Activated naive CD8-positive, alpha-beta T cell treated with anti-CD3 and anti-CD28 coated beads, Interleukin-2, amount 50 U/mL, for 24 hours (primary cell): ENCODE data around the gene OTUB2.

ENCODE experiments used
- ATAC-seq: fragments of 150-1000 bp; cut with Tn5 transposase; one replicate; pipeline ENCODE4 v1.10.0; 2021
- DNase-seq: peaks from one replicate; pipeline ENCODE4 v3.0.0; 2021
- H3K27ac Mint-ChIP-seq: one replicate; pipeline ENCODE4 v1.8.0; 2021; ENCODE audit warnings: mild to moderate bottlenecking, mixed read lengths
- H3K27me3 Mint-ChIP-seq: one replicate; pipeline ENCODE4 v1.8.0; 2021; ENCODE audit warnings: mixed read lengths
- H3K36me3 Mint-ChIP-seq: one replicate; pipeline ENCODE4 v1.8.0; 2021; ENCODE audit warnings: low read depth, mixed read lengths
- H3K4me1 Mint-ChIP-seq: one replicate; pipeline ENCODE4 v1.8.0; 2021; ENCODE audit warnings: mixed read lengths
- H3K4me3 Mint-ChIP-seq: one replicate; pipeline ENCODE4 v1.8.0; 2021; ENCODE audit warnings: mild to moderate bottlenecking, moderate library complexity, mixed read lengths
- H3K9me3 Mint-ChIP-seq: one replicate; pipeline ENCODE4 v1.8.0; 2021; ENCODE audit warnings: mixed read lengths

OTUB2 gene

GRCh38 chr14:94001501-94002396 lies 24.4 kb upstream of the OTUB2 start:
- Mint-ChIP-seq H3K9me3 (no peaks in the 10 kb centered on the region), H3K27ac (peak overlapping the region; percentile 47), H3K36me3 (no peaks in the 10 kb centered on the region), H3K4me1 (peaks cover 30% of the 10 kb centered on the region), H3K4me3 (no peak overlapping the region), H3K27me3 (peaks cover 15% of the 10 kb centered on the region)
- ATAC-seq (peak; percentile 65), DNase-seq (peak; percentile 66)

- H3K27me3 Mint-ChIP-seq: peaks cover 12% of the 10 kb centered on the region
- no peak for ATAC-seq
- DNase-seq: no peak
- peaks cover 19% of the 10 kb centered on the region for H3K4me1 Mint-ChIP-seq
- H3K27ac Mint-ChIP-seq: no peak overlapping the region
- H3K9me3 Mint-ChIP-seq: no peaks in the 10 kb centered on the region
- no peak overlapping the region for H3K4me3 Mint-ChIP-seq
- H3K36me3 Mint-ChIP-seq: no peaks in the 10 kb centered on the region
Observed at GRCh38 chr14:94003397-94003796, 22.7 kb upstream of the OTUB2 start.

- peaks cover 11% of the 10 kb centered on the region for H3K27me3 Mint-ChIP-seq
- no peak for DNase-seq
Observed at GRCh38 chr14:94004015-94004414, 22.1 kb upstream of the OTUB2 start.

GRCh38 chr14:94005324-94006073 lies 20.6 kb upstream of the OTUB2 start:
- Mint-ChIP-seq H3K27me3 (peaks cover 19% of the 10 kb centered on the region), H3K9me3 (no peaks in the 10 kb centered on the region), H3K4me3 (no peak overlapping the region), H3K4me1 (peaks cover 24% of the 10 kb centered on the region), H3K27ac (no peak overlapping the region), H3K36me3 (no peaks in the 10 kb centered on the region)
- no peak for DNase-seq
- ATAC-seq: no peak

More at GRCh38 chr14:94004015-94004414, 22.1 kb upstream of the OTUB2 start:
- ATAC-seq: no peak
- Mint-ChIP-seq H3K9me3 (no peaks in the 10 kb centered on the region), H3K36me3 (no peaks in the 10 kb centered on the region), H3K4me3 (no peak overlapping the region), H3K27ac (no peak overlapping the region), H3K4me1 (peaks cover 17% of the 10 kb centered on the region)

- Mint-ChIP-seq H3K4me1 (peaks cover 36% of the 10 kb centered on the region), H3K36me3 (no peaks in the 10 kb centered on the region), H3K4me3 (no peak overlapping the region), H3K9me3 (no peaks in the 10 kb centered on the region), H3K27me3 (peaks cover 17% of the 10 kb centered on the region), H3K27ac (no peak overlapping the region)
- ATAC-seq: peak; percentile 57
- DNase-seq: no peak
Observed at GRCh38 chr14:94008234-94008633, 17.9 kb upstream of the OTUB2 start.

- peaks cover 13% of the 10 kb centered on the region for H3K27me3 Mint-ChIP-seq
- H3K4me1 Mint-ChIP-seq: peaks cover 36% of the 10 kb centered on the region
- no peak overlapping the region for H3K27ac Mint-ChIP-seq
- no peak for DNase-seq
- no peaks in the 10 kb centered on the region for H3K36me3 Mint-ChIP-seq
- H3K4me3 Mint-ChIP-seq: no peak overlapping the region
- peak; percentile 59 for ATAC-seq
- H3K9me3 Mint-ChIP-seq: no peaks in the 10 kb centered on the region
Observed at GRCh38 chr14:94009767-94010166, 16.4 kb upstream of the OTUB2 start.

- Mint-ChIP-seq H3K9me3 (no peaks in the 10 kb centered on the region), H3K36me3 (no peaks in the 10 kb centered on the region), H3K27ac (no peak overlapping the region), H3K27me3 (peaks cover 8% of the 10 kb centered on the region), H3K4me1 (peaks cover 36% of the 10 kb centered on the region), H3K4me3 (no peak overlapping the region)
- ATAC-seq (no peak), DNase-seq (no peak)
Observed at GRCh38 chr14:94010625-94011024, 15.5 kb upstream of the OTUB2 start.

- DNase-seq (no peak), ATAC-seq (no peak)
- Mint-ChIP-seq H3K9me3 (no peaks in the 10 kb centered on the region), H3K36me3 (no peaks in the 10 kb centered on the region), H3K27ac (no peak overlapping the region), H3K27me3 (peaks cover 8% of the 10 kb centered on the region), H3K4me3 (no peak overlapping the region), H3K4me1 (peaks cover 36% of the 10 kb centered on the region)
Observed at GRCh38 chr14:94011795-94012194, 14.3 kb upstream of the OTUB2 start.

- ATAC-seq: no peak
- Mint-ChIP-seq H3K9me3 (no peaks in the 10 kb centered on the region), H3K4me3 (no peak overlapping the region), H3K27me3 (peaks cover 4% of the 10 kb centered on the region), H3K27ac (no peak overlapping the region), H3K36me3 (no peaks in the 10 kb centered on the region), H3K4me1 (peaks cover 26% of the 10 kb centered on the region)
- no peak for DNase-seq
Observed at GRCh38 chr14:94014382-94014781, 11.8 kb upstream of the OTUB2 start.

- no peaks in the 10 kb centered on the region for H3K9me3 Mint-ChIP-seq
- H3K4me3 Mint-ChIP-seq: no peak overlapping the region
- no peaks in the 10 kb centered on the region for H3K27me3 Mint-ChIP-seq
- H3K4me1 Mint-ChIP-seq: peaks cover 19% of the 10 kb centered on the region
- no peaks in the 10 kb centered on the region for H3K36me3 Mint-ChIP-seq
- no peak for DNase-seq
- no peak for ATAC-seq
- H3K27ac Mint-ChIP-seq: no peak overlapping the region
Observed at GRCh38 chr14:94015223-94015622, 10.9 kb upstream of the OTUB2 start.

GRCh38 chr14:94016446-94016976 lies 9.6 kb upstream of the OTUB2 start:
- ATAC-seq: no peak
- H3K9me3 Mint-ChIP-seq: no peaks in the 10 kb centered on the region
- H3K27ac Mint-ChIP-seq: no peak overlapping the region
- peaks cover 22% of the 10 kb centered on the region for H3K4me1 Mint-ChIP-seq
- no peak overlapping the region for H3K4me3 Mint-ChIP-seq
- H3K27me3 Mint-ChIP-seq: no peaks in the 10 kb centered on the region
- no peaks in the 10 kb centered on the region for H3K36me3 Mint-ChIP-seq
- no peak for DNase-seq

GRCh38 chr14:94018308-94018707 lies 7.8 kb upstream of the OTUB2 start:
- Mint-ChIP-seq H3K4me1 (peaks cover 28% of the 10 kb centered on the region), H3K4me3 (no peak overlapping the region), H3K27ac (no peak overlapping the region), H3K9me3 (no peaks in the 10 kb centered on the region), H3K36me3 (no peaks in the 10 kb centered on the region), H3K27me3 (peaks cover 2% of the 10 kb centered on the region)
- DNase-seq (no peak), ATAC-seq (no peak)

GRCh38 chr14:94019329-94019728 lies 6.8 kb upstream of the OTUB2 start:
- Mint-ChIP-seq H3K4me3 (no peak overlapping the region), H3K27me3 (peaks cover 6% of the 10 kb centered on the region), H3K27ac (no peak overlapping the region), H3K9me3 (no peaks in the 10 kb centered on the region), H3K36me3 (no peaks in the 10 kb centered on the region), H3K4me1 (peaks cover 28% of the 10 kb centered on the region)
- DNase-seq: no peak
- no peak for ATAC-seq

- DNase-seq (no peak), ATAC-seq (no peak)
- no peak overlapping the region for H3K4me3 Mint-ChIP-seq
- no peaks in the 10 kb centered on the region for H3K36me3 Mint-ChIP-seq
- H3K27me3 Mint-ChIP-seq: peaks cover 7% of the 10 kb centered on the region
- no peaks in the 10 kb centered on the region for H3K9me3 Mint-ChIP-seq
- no peak overlapping the region for H3K27ac Mint-ChIP-seq
- peaks cover 28% of the 10 kb centered on the region for H3K4me1 Mint-ChIP-seq
Observed at GRCh38 chr14:94020267-94020666, 5.9 kb upstream of the OTUB2 start.

- H3K27me3 Mint-ChIP-seq: peaks cover 7% of the 10 kb centered on the region
- no peaks in the 10 kb centered on the region for H3K9me3 Mint-ChIP-seq
- H3K4me3 Mint-ChIP-seq: no peak overlapping the region
- peaks cover 32% of the 10 kb centered on the region for H3K4me1 Mint-ChIP-seq
- H3K27ac Mint-ChIP-seq: peak overlapping the region; percentile 84
- no peaks in the 10 kb centered on the region for H3K36me3 Mint-ChIP-seq
- ATAC-seq: peak; percentile 58
- DNase-seq: no peak
Observed at GRCh38 chr14:94021001-94021400, 5.1 kb upstream of the OTUB2 start.
